Measurements from ENCODE around the gene PTGES2. TPM values are rescaled to one million over a fixed set of nuclear protein-coding genes. Genes with fewer than 3 reads are reported as not detected.

Gene PTGES2
- total and polyA plus RNA-seq, 2 of the 13 experiments (the other 11 are each of a cell fraction or from before 2014, with no cell fraction given) = 63.7 to 79.8 TPM

DNA sequence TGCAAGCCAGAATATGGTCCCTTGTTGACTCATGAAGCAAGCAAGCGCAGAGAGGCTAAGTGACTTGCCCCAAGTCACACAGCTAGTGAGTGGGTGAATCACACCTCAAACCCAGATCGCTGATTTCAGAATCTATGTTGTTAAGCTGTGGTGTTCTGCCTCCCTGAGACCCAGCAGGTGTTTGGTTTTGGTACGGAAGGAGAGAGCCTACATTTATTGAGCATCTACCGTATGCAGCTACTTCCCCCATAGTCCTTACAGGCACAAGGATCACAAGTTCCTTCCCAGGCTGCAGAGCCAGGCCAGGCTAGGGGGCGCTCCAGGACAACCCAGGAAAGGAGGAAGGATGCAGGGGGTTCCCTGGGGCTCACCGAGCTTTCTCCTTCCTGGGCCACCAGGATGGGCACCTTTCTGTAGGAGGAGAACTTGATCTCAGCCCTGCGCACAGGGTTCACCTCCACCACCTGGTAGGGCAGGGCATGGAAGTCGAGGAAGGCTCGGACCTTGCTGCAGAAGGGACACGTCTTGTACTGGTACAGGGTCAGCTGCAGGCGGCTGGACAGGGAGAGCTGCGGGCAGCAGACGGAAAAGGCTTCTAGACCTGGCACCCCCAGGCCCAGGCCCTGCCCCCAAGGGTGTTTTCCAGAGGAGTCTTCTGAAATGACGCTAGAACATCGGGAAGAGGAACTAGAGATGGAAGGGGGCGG lies 2.5 kb downstream of the PTGES2 start:
- in situ Hi-C loops (cut with HindIII; ENCODE audit: extremely low pct_ligation_motif_present, low pct_unique_long_range_greater_than_20kb) = no loop called here
- Histone ChIP-seq H3K4me1 (ENCODE audit: insufficient read depth, low read length) (peaks cover 31% of the 10 kb centered on the region), H3K79me2 (ENCODE audit: insufficient read depth, low read length) (peaks cover 23% of the 10 kb centered on the region), H4K20me1 (ENCODE audit: insufficient read depth, low read length) (peaks cover 4% of the 10 kb centered on the region; the same call in 1 of the 2 replicates), H3K4me3 (replicated peaks in 1 of 3; ENCODE audit: insufficient read depth in 1 of 3, low read depth in 2 of 3, low read length in 3 of 3) (peak overlapping the region in 1 of 3 experiments; percentile 99; a peak in 1 of 6 replicates), H3K27me3 (ENCODE audit: control insufficient read depth in 1 of 2, insufficient read depth in 2 of 2, low read length in 2 of 2) (no peaks in the 10 kb centered on the region), H3K4me2 (ENCODE audit: low read depth, low read length) (peak overlapping the region; percentile 87), H3K27ac (ENCODE audit: extremely low read length, insufficient read depth, low read length) (peak overlapping the region; percentile 40), H2AFZ (ENCODE audit: low read length) (no peak overlapping the region), H3K36me3 (replicated peaks in 1 of 2; ENCODE audit: control insufficient read depth in 1 of 2, insufficient read depth in 2 of 2, low read length in 2 of 2) (peaks cover 5 to 38% of the 10 kb centered on the region in 2 experiments; a peak in 3 of 5 replicates), H3K9me3 (ENCODE audit: low read length) (no peaks in the 10 kb centered on the region), H3K9ac (ENCODE audit: insufficient read depth, low read depth, low read length) (no peak overlapping the region)
- 76% methylated on average over 14 of the region's 16 CpGs for WGBS (ENCODE audit: low lambda C conversion rate)
- ChIA-PET CTCF (ENCODE audit: low intra/inter-chr PET ratio, low total read pairs) (interaction anchor here (0.6 kb wide), 1 partner anchor 66 kb away, joined by 3 read pairs; the partner anchor contains the start of gene CIZ1), POLR2A (interaction anchor here (0.6 to 3.0 kb wide), 5 partner anchors 9 to 73 kb away, joined by 3 to 11 read pairs (median 3); partner anchors contain the start of gene BBLN)
- ATAC-seq = peak; percentile 18
- no TSS peak for BruUV-seq (replicated peaks)
- peak; percentile 47 for FAIRE-seq
- intact Hi-C loops (cut with micrococcal nuclease; ENCODE audit: unreplicated experiment) = no loop called here
- DNase-seq (ENCODE audit: low spot score) = peak; percentile 57
- TF ChIP-seq, protein P1, sequence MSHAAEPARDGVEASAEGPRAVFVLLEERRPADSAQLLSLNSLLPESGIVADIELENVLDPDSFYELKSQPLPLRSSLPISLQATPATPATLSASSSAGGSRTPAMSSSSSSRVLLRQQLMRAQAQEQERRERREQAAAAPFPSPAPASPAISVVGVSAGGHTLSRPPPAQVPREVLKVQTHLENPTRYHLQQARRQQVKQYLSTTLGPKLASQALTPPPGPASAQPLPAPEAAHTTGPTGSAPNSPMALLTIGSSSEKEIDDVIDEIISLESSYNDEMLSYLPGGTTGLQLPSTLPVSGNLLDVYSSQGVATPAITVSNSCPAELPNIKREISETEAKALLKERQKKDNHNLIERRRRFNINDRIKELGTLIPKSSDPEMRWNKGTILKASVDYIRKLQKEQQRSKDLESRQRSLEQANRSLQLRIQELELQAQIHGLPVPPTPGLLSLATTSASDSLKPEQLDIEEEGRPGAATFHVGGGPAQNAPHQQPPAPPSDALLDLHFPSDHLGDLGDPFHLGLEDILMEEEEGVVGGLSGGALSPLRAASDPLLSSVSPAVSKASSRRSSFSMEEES (CRISPR knock-in tag; IDR thresholded peaks at IDR 0.05) = 0 out of 2 replicates have a peak, but pooled peaks have one; percentile 26
- TF ChIP-seq POLR2A (IDR thresholded peaks at IDR 0.05; ENCODE audit: insufficient read depth in 1 of 2, low read depth in 2 of 2, low read length in 2 of 2) (0 out of 4 replicates have a peak, but pooled peaks of 1 of the 2 experiments have one; percentile 13), AKAP8 (CRISPR knock-in tag; IDR thresholded peaks at IDR 0.05) (peak; percentile 87; the same call in 1 of the 2 replicates), PHB2 (IDR thresholded peaks at IDR 0.05; ENCODE audit: partially characterized antibody) (no peak), ZMAT3 (CRISPR knock-in tag; conservative IDR thresholded peaks at IDR 0.05) (no peak), SMAD3 (CRISPR knock-in tag; IDR thresholded peaks at IDR 0.05) (no peak), STAG1 (CRISPR knock-in tag; IDR thresholded peaks at IDR 0.05) (peak; percentile 65), ELF1 (CRISPR knock-in tag; IDR thresholded peaks at IDR 0.05) (peak; percentile 34; the same call in 1 of the 2 replicates), GATAD2A (CRISPR knock-in tag; IDR thresholded peaks at IDR 0.05) (peak; percentile 36; the same call in 1 of the 2 replicates), TGIF2 (CRISPR knock-in tag; IDR thresholded peaks at IDR 0.05) (no peak), HDAC2 (CRISPR knock-in tag; IDR thresholded peaks at IDR 0.05) (peak; percentile 30; the same call in 1 of the 2 replicates)
- TF ChIP-seq, protein P2, sequence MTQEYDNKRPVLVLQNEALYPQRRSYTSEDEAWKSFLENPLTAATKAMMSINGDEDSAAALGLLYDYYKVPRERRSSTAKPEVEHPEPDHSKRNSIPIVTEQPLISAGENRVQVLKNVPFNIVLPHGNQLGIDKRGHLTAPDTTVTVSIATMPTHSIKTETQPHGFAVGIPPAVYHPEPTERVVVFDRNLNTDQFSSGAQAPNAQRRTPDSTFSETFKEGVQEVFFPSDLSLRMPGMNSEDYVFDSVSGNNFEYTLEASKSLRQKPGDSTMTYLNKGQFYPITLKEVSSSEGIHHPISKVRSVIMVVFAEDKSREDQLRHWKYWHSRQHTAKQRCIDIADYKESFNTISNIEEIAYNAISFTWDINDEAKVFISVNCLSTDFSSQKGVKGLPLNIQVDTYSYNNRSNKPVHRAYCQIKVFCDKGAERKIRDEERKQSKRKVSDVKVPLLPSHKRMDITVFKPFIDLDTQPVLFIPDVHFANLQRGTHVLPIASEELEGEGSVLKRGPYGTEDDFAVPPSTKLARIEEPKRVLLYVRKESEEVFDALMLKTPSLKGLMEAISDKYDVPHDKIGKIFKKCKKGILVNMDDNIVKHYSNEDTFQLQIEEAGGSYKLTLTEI (CRISPR knock-in tag; conservative IDR thresholded peaks at IDR 0.05) = no peak
- TF ChIP-seq, protein P3, sequence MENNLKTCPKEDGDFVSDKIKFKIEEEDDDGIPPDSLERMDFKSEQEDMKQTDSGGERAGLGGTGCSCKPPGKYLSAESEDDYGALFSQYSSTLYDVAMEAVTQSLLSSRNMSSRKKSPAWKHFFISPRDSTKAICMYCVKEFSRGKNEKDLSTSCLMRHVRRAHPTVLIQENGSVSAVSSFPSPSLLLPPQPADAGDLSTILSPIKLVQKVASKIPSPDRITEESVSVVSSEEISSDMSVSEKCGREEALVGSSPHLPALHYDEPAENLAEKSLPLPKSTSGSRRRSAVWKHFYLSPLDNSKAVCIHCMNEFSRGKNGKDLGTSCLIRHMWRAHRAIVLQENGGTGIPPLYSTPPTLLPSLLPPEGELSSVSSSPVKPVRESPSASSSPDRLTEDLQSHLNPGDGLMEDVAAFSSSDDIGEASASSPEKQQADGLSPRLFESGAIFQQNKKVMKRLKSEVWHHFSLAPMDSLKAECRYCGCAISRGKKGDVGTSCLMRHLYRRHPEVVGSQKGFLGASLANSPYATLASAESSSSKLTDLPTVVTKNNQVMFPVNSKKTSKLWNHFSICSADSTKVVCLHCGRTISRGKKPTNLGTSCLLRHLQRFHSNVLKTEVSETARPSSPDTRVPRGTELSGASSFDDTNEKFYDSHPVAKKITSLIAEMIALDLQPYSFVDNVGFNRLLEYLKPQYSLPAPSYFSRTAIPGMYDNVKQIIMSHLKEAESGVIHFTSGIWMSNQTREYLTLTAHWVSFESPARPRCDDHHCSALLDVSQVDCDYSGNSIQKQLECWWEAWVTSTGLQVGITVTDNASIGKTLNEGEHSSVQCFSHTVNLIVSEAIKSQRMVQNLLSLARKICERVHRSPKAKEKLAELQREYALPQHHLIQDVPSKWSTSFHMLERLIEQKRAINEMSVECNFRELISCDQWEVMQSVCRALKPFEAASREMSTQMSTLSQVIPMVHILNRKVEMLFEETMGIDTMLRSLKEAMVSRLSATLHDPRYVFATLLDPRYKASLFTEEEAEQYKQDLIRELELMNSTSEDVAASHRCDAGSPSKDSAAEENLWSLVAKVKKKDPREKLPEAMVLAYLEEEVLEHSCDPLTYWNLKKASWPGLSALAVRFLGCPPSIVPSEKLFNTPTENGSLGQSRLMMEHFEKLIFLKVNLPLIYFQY (CRISPR knock-in tag; IDR thresholded peaks at IDR 0.05; ENCODE audit: borderline replicate concordance) = no peak
- TF ChIP-seq, protein P4, sequence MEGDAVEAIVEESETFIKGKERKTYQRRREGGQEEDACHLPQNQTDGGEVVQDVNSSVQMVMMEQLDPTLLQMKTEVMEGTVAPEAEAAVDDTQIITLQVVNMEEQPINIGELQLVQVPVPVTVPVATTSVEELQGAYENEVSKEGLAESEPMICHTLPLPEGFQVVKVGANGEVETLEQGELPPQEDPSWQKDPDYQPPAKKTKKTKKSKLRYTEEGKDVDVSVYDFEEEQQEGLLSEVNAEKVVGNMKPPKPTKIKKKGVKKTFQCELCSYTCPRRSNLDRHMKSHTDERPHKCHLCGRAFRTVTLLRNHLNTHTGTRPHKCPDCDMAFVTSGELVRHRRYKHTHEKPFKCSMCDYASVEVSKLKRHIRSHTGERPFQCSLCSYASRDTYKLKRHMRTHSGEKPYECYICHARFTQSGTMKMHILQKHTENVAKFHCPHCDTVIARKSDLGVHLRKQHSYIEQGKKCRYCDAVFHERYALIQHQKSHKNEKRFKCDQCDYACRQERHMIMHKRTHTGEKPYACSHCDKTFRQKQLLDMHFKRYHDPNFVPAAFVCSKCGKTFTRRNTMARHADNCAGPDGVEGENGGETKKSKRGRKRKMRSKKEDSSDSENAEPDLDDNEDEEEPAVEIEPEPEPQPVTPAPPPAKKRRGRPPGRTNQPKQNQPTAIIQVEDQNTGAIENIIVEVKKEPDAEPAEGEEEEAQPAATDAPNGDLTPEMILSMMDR (CRISPR knock-in tag; IDR thresholded peaks at IDR 0.05) = peak; percentile 88
